ENCODE measurements around the gene MTARC1.

- TF ChIP-seq, protein P1, sequence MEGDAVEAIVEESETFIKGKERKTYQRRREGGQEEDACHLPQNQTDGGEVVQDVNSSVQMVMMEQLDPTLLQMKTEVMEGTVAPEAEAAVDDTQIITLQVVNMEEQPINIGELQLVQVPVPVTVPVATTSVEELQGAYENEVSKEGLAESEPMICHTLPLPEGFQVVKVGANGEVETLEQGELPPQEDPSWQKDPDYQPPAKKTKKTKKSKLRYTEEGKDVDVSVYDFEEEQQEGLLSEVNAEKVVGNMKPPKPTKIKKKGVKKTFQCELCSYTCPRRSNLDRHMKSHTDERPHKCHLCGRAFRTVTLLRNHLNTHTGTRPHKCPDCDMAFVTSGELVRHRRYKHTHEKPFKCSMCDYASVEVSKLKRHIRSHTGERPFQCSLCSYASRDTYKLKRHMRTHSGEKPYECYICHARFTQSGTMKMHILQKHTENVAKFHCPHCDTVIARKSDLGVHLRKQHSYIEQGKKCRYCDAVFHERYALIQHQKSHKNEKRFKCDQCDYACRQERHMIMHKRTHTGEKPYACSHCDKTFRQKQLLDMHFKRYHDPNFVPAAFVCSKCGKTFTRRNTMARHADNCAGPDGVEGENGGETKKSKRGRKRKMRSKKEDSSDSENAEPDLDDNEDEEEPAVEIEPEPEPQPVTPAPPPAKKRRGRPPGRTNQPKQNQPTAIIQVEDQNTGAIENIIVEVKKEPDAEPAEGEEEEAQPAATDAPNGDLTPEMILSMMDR (conservative IDR thresholded peaks at IDR 0.05) = no peak
- no peak for TF ChIP-seq EZH2 (IDR thresholded peaks at IDR 0.05; ENCODE audit: low read depth)
Measured at GRCh38 chr1:220824031-220824989, 37.6 kb downstream of the MTARC1 start.
